ENCODE measurements around the gene BRD3. TPM values are rescaled to one million over a fixed set of nuclear protein-coding genes. Genes with fewer than 3 reads are reported as not detected.
A peak's percentile ranks its signal among the peaks of the same experiment; 100 is the strongest.

Gene BRD3
- total RNA-seq, 1 donor from 2014 or later = 90.0 TPM

DNA sequence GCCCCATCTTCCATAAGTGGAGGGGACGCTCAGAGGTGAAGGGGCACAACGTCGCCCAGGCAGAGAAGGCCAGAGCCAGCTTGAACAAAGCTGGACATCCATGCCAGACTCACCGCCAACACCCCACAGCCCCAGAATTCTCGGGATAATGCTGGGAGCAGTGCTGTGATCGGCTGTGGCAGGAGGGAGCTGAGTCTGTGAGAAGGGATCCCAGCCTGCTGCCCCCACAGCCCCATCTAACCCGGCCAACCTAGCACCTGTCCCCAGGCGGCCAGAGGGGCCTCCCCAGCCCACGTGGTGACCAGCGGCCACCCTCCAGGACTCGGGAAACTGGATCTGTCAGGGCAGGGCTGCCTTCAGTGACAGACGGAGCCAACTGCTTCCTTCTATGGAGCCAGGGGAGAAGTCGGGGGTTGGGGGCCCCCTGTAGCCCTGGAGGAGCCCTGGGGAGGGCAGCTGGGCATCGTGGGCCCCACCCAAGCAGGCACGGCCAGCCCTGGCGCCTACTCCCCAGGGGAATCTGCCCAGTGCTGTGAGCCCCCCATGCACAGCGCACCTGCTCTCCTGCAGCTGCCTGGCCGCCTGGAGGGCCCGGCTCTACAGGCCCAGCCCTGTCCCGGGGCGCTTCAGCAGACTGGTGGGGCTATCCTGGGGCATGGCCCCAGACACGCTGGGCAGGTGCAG, 6.0 kb downstream of the BRD3 start:
- Mint-ChIP-seq H3K4me3 (no peak overlapping the region), H3K36me3 (peaks cover 3% of the 10 kb centered on the region), H3K9me3 (no peaks in the 10 kb centered on the region), H3K27ac (peak overlapping the region; percentile 61), H3K27me3 (ENCODE audit: low read depth) (no peaks in the 10 kb centered on the region), H3K4me1 (peaks cover 54% of the 10 kb centered on the region)
- TF ChIP-seq, protein P1, sequence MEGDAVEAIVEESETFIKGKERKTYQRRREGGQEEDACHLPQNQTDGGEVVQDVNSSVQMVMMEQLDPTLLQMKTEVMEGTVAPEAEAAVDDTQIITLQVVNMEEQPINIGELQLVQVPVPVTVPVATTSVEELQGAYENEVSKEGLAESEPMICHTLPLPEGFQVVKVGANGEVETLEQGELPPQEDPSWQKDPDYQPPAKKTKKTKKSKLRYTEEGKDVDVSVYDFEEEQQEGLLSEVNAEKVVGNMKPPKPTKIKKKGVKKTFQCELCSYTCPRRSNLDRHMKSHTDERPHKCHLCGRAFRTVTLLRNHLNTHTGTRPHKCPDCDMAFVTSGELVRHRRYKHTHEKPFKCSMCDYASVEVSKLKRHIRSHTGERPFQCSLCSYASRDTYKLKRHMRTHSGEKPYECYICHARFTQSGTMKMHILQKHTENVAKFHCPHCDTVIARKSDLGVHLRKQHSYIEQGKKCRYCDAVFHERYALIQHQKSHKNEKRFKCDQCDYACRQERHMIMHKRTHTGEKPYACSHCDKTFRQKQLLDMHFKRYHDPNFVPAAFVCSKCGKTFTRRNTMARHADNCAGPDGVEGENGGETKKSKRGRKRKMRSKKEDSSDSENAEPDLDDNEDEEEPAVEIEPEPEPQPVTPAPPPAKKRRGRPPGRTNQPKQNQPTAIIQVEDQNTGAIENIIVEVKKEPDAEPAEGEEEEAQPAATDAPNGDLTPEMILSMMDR (IDR thresholded peaks at IDR 0.05; ENCODE audit: unreplicated experiment) = no peak
- peak in 1 of 2 experiments; percentile 36 for DNase-seq (ENCODE audit: low spot score in 2 of 2, unreplicated experiment in 2 of 2)

DNA sequence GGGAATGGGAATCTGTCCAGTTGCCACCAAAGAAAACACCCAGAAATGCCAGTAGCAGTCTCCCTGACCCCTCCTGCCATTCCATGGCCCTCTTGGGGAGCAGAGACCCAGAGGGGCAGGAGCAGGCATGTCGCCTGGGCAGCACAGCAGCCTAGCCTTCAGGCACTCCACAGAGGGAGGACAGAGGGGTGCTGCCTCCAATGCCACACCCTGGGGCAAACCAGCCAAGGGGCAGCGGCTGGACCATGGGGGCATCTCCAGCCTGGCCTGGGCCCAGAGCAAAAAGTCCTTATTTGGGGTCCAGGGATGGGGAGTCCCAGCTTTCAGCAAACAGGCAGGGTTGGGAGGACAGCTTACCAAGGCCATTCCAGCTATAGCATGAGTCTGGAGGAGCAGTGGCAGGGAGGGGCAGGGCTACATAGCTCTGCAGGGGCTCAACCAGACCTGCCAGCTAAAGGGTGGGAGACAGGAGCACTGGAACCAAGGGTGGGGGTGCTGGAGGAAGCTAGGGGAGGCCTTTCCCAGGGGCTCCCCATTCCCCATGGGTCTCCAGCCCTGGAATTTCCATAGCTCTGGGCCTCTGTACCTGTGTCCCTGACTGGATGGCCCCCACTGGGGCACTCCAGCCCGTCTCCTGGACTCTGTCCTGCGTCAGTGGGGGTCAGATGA, 6.7 kb downstream of the BRD3 start:
- H3K4me3 Mint-ChIP-seq = no peak overlapping the region
- TF ChIP-seq, protein P1 (IDR thresholded peaks at IDR 0.05; ENCODE audit: unreplicated experiment) = no peak
- DNase-seq (ENCODE audit: low spot score in 2 of 2, unreplicated experiment in 2 of 2) = peak in 1 of 2 experiments; percentile 35
- H3K27me3 Mint-ChIP-seq (ENCODE audit: low read depth) = no peaks in the 10 kb centered on the region
- H3K9me3 Mint-ChIP-seq = no peaks in the 10 kb centered on the region
- peaks cover 53% of the 10 kb centered on the region for H3K4me1 Mint-ChIP-seq
- H3K36me3 Mint-ChIP-seq = peaks cover 3% of the 10 kb centered on the region
- H3K27ac Mint-ChIP-seq = no peak overlapping the region

DNA sequence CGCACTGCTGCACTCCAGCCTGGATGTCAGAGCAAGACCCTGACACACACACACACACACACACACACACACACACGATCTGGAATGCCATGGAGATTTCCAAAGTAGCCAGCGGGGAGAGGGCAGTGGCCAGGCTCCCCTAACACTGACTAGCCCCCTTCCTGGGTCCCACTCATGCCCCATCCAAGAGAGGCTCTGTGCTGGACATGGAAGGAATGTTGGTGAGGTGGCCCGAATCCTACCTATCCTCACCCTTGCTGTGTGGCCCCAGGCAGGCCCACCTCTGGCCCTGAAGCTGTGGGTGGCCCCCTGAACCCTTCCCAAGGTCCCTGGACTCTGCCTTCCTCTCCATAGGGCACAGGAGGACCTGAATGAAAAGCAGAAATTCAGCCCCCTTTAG, 7.3 kb downstream of the BRD3 start:
- Mint-ChIP-seq H3K4me1 (peaks cover 52% of the 10 kb centered on the region), H3K27me3 (ENCODE audit: low read depth) (no peaks in the 10 kb centered on the region), H3K27ac (no peak overlapping the region)

DNA sequence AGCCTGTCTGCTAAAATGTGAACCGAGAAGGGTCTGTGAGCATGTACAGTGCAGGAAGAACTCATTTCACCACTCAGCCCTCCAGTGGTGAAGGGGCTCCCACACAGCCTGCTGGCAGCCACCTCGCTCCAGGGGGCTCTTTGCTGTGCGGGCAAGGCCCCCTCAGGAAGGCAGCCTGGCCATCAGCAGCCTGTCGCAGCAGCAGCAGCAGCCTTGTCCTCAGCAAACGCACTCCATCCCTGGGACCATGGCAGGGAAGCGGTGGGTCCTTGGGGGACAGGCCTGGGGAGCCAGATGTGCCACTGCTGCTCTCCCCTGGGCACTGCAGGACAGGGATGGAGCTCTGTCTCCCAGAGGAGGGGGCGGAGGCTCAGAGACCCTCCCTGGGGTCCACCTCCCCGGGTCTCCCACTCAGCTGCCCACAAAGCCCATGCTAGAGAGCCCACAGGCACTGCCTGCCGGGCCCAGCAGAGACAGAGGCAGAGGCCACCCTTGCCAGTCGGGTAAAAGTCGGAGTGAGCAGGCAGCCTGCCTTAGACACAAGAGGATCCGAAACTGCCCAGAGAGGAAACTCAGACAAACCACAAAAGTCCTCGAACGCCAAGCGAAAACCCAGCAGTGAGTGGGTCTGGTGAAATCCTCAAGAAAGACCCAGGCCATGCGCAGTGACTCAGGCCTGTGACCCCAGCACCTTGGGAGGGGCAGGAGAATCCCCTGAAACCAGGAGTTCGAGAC, 8.0 kb downstream of the BRD3 start:
- H3K4me3 Mint-ChIP-seq = no peak overlapping the region
- peaks cover 47% of the 10 kb centered on the region for H3K4me1 Mint-ChIP-seq
- H3K36me3 Mint-ChIP-seq = peaks cover 3% of the 10 kb centered on the region
- no peaks in the 10 kb centered on the region for H3K9me3 Mint-ChIP-seq
- H3K27me3 Mint-ChIP-seq (ENCODE audit: low read depth) = no peaks in the 10 kb centered on the region
- peak in 1 of 2 experiments; percentile 35 for DNase-seq (ENCODE audit: low spot score in 2 of 2, unreplicated experiment in 2 of 2)
- TF ChIP-seq, protein P1 (IDR thresholded peaks at IDR 0.05; ENCODE audit: unreplicated experiment) = no peak
- peak overlapping the region; percentile 25 for H3K27ac Mint-ChIP-seq

More for the DNA sequence above, 7.3 kb downstream of the BRD3 start:
- DNase-seq (ENCODE audit: low spot score in 2 of 2, unreplicated experiment in 2 of 2) = peak in 1 of 2 experiments; percentile 25
- H3K4me3 Mint-ChIP-seq = no peak overlapping the region
- TF ChIP-seq, protein P1 (IDR thresholded peaks at IDR 0.05; ENCODE audit: unreplicated experiment) = no peak
- no peaks in the 10 kb centered on the region for H3K9me3 Mint-ChIP-seq
- peaks cover 3% of the 10 kb centered on the region for H3K36me3 Mint-ChIP-seq

DNA sequence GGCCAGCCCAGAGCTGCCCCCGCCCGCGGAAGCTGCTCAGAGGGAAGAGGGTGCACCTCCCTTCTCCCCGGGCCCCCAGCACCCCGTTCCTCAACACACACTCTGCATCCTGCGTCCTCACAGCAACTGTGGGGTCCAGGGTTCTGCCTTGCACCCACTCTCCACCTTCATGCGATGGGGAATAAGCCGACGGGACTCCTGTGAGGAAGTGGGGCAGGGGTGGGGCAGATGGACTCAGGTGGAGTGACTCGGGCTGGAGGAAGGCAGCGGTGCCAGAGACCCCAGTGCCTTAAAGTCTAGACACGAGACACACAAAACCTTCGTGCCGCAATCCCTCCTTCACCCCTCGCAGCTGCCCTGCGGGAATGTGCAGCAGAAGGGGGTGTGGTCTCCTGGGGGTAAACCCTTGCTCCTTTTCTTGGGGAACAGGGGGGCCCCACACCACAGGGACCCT, 8.6 kb downstream of the BRD3 start:
- Mint-ChIP-seq H3K27ac (peak overlapping the region; percentile 25), H3K36me3 (peaks cover 3% of the 10 kb centered on the region), H3K4me1 (peaks cover 43% of the 10 kb centered on the region), H3K27me3 (ENCODE audit: low read depth) (no peaks in the 10 kb centered on the region), H3K4me3 (no peak overlapping the region), H3K9me3 (no peaks in the 10 kb centered on the region)
- DNase-seq (ENCODE audit: low spot score in 2 of 2, unreplicated experiment in 2 of 2) = peak in 1 of 2 experiments; percentile 16
- TF ChIP-seq, protein P1 (IDR thresholded peaks at IDR 0.05; ENCODE audit: unreplicated experiment) = no peak
